G401 (cell line): ENCODE results near the gene ESD. TPM values are rescaled to one million over a fixed set of nuclear protein-coding genes. Genes with fewer than 3 reads are reported as not detected.
A peak's percentile ranks its signal among the peaks of the same experiment; 100 is the strongest.
"Not testable (repeated sequence)": the region's sequence is repeated elsewhere in the genome, so short reads cannot be mapped to it uniquely, and the experiment has no call there.

Source experiments
- DNase-seq: peaks from one replicate; pipeline ENCODE4 v3.0.0-alpha.2; 2015; ENCODE audit warnings: low spot score
- in situ Hi-C: cut with HindIII; loops from 2 replicates; pipeline ENCODE4 v1.10.0; 2016; ENCODE audit warnings: low sequenced_read_pairs, mixed read lengths
- total RNA-seq: library from RNA; depleted of rRNA; stranded (reverse); fragments of >200 nt; shearing (Covaris generic); gene quantifications from 2 replicates; pipeline ENCODE4 v1.2.3, GENCODE V29; 2014; rRNA removed

The ESD gene, protein sequence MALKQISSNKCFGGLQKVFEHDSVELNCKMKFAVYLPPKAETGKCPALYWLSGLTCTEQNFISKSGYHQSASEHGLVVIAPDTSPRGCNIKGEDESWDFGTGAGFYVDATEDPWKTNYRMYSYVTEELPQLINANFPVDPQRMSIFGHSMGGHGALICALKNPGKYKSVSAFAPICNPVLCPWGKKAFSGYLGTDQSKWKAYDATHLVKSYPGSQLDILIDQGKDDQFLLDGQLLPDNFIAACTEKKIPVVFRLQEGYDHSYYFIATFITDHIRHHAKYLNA
- total RNA-seq, result 139 and 142 TPM in 2 replicates

- in situ Hi-C loops, result no loop called here
These were observed at the start of gene ESD for GRCh38 chr13:46796515-46797474. Gene ESD (minus strand): TSS chr13:46797161. CDS start chr13:46791413, 5,748 bp downstream.

GRCh38 chr13:46846726-46847125 is 49.8 kb upstream of the ESD start:
- DNase-seq, result no peak
- in situ Hi-C loops, result no loop called here

More at GRCh38 chr13:46796515-46797474, at the start of gene ESD:
- peak; percentile 94 for DNase-seq

DNA sequence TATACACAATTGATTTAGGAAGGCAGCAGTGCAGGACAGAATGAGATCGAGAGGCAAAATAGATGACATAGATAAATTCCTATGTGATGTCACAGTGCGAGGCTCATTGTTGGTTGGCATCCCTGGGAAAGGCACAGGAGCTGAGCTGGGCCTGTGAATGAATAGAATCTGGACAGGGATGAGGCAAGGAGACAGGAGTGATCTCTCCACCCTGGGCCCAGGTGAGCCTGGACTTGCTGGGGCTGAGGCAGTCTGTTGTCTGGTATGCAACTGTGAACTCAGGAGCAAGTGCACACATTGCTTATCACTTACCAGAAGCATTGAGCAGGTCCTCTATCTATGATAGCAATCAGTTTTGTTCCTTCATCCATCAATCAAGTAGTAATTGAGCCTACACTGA is 48.2 kb upstream of the ESD start:
- in situ Hi-C loops, result no loop called here
- no peak for DNase-seq

- no peak for DNase-seq
- in situ Hi-C loops, result no loop called here
These were observed 47.5 kb upstream of the ESD start for GRCh38 chr13:46844431-46844830.

GRCh38 chr13:46839399-46839798 is 42.4 kb upstream of the ESD start:
- DNase-seq, result no peak
- in situ Hi-C loops, result no loop called here

DNA sequence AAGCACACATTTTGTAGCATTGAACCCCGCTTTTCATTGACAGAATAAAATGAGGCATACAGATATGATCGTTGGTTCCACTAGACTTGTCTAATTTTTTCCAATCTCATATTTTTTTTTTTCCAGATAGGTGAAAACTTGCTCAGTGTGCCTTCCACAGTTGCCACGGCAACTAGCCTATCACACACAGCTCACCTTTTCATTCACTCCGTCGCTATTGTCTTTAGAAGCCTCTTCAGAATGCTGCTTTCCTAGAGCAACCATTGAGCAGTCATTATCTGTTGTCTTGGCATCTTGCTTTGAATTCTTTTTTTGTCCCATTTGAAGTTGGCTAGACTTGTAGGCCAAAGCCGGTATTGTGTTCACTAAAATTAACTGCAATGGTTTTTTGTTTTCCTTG is 37.7 kb upstream of the ESD start:
- in situ Hi-C loops, result no loop called here
- no peak for DNase-seq

DNA sequence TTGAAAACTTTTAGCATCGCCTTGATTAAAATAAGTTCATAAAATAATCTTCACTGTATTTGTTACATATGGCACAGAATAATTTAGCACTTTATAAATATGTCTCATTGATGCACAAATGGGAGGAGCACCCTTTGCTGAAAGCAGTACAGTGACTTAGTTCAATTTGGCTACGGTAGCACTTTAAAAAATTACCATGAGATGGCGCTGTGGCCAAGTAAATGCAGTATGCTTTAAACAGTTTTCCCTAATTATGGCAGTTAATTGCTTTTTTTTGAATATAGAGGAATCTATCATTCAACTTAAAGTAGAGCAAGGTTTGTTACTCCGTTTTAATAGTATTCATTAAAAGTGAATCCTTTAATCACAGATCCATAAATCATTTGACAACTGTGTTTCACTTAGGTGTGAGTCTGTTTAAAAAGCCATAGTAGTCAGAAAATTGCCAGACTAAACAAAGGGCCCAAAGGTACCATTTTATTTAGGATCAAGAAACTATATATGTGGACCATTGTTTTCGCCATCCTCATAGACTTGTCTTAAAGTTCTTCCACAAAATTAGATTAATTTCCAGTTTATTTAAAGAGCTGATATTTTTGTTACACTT is 34.7 kb upstream of the ESD start:
- in situ Hi-C loops, result no loop called here
- peak; percentile 45 for DNase-seq

DNA sequence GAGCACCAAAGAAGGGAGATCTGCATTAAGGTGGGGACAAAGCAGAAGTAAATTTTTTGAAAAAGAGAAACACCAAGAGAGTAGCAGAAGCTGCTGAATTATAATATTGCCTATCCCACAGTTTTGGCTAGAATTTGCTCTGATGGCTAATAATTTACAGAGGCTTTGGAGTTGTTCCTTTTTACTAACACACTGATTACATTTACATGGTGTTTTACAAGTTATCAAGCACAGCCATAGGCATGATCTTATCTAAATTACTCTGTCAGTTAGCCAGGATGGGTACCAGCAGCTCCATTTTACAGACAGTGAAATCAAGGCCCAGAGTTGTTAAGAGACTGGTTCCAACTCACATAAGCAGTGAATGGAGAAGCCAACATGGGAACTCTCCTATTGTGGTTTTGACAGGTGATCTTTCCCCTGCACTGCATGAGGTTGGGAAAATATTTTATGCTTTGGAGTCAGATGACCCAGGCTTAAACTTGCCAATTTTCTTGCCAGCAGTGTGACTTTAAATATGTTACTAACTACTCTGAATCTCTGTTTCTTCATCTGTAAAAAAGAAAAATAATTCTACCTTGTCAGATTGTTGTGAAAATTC is 33.5 kb upstream of the ESD start:
- in situ Hi-C loops, result no loop called here
- DNase-seq, result no peak

DNA sequence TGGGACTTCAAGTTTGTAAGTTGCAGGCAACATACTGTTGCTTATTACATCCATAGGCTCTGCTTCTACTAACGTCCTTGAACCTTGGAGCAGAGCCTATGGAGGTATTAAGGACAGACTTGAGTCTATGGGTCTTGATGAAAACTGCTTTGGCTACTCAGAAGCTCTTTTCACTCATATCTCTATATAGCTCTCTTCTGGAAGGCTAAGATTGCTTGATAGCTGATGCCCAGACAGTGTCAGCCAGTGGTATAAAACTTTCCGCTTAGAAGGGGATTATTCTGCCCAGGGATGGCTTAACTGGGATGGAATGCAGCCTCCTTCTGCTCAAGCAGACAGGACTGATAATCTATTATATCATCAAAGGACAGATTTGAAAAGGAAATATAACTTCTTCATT is 25.6 kb upstream of the ESD start:
- in situ Hi-C loops, result no loop called here
- no peak for DNase-seq

DNA sequence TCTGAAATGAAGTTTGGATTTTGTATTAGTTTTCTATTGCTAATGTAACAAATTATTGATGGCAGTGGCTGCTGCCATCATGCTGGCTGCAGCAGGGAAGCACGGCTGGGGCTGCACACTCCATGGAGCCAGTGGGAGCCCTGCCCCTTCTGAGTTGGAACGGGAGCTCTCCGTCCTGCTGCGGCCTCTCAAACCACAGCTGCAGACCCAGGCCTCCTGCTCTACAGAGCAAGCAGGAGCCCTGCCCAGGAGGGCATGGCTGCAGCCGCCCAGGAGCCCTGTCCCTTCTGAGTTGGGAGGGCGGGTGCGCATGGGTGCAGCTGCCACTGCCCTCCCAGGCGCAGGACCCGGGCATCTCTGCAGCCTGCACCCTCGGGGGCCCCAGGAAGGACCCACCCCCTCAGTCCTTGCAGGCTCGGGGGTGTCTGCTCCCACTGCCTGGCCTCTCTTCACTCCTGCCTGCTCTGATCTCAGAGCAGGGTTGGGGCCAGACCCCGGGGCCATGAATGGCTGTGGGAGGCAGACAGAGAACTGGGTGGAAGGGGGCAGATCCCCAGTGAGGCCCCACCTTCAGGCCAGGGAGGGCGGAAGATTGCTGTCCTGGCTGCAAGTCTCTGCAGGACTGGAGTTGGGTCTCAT is 21.0 kb upstream of the ESD start:
- DNase-seq, result no peak
- in situ Hi-C loops, result no loop called here

DNA sequence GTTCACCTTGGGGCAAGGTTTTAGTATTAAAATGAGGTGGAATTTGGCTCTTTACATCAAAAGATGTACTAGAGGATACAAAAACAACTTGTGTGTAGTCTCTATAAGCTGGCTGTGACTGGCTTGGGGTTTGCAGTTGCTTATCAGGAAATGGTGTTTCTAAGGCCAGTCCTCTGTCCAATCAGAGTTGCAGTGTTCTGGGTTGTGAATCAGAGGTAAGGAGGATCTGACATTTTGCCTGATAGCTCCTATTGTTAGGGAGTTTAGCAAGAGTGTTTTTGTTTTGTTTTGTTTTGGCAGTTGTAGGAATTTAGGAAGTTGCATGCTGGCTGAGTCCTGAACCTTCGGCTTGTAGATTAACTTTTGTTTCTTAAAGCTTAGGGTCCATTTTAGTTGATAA is 20.1 kb upstream of the ESD start:
- in situ Hi-C loops, result no loop called here
- no peak for DNase-seq

DNA sequence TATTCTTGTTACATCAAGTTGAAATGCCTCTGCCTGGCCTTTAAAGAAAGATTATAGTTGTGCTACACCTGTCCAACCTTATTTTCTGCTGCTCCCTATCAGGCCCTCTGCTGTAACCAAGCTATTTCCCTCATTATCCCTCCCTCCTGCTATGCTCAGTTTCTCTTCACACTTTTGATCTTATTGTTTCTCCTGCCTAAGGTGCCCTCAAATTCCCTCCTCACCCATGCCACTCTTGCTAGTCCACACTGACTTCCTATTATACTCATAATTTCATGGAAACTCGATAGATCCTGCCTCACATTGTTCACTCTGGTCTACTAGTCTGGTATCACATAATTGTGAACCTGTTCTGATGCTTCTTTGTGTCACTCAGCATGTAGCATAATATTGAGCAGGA is 19.4 kb upstream of the ESD start:
- in situ Hi-C loops, result no loop called here
- no peak for DNase-seq

GRCh38 chr13:46812301-46812797 is 15.4 kb upstream of the ESD start:
- in situ Hi-C loops, result no loop called here
- no peak for DNase-seq

GRCh38 chr13:46810440-46810839 is 13.5 kb upstream of the ESD start:
- DNase-seq, result no peak
- in situ Hi-C loops, result no loop called here

GRCh38 chr13:46804921-46805320 is 8.0 kb upstream of the ESD start:
- in situ Hi-C loops, DNase-seq: not testable (repeated sequence)

- no peak for DNase-seq
- in situ Hi-C loops, result no loop called here
These were observed 7.4 kb upstream of the ESD start for GRCh38 chr13:46804391-46804815.

DNA sequence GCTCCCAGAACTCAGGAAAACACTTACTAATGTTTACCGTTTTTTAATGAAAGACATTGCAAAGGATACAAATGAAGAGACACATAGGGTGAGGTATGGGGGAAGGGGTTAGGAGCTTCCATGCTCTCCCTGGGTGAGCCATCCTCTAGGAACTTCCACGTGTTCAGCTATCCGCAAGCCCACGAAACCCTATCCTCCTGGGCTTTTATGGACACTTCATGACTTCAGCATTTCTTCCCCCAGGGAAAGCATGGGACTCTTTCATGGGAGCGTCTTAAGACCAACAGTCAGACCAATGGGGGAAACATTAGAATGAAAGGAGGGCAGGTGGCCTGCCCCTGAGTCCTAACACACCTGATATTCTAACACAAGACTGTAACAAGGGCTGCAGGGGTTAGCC is 6.6 kb upstream of the ESD start:
- DNase-seq, result no peak
- in situ Hi-C loops, result no loop called here

DNA sequence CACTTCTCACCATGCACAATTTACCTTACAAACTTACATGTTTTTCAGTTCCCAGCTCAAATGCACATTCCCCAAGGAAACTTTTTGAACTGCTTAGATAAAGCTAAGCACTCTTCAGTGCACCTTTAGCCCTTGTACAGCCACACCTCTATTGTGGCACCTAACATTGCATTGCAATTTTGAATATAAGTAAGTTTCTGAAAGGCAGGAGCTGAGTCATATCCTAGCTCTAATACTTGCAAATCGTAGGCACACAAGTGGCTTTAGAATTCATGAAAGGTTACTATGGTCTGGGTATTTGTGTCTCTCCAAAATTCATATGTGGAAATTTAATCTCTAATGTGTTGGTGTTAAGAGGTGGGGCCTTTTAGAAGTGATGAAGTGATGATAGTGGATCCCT is 4.9 kb upstream of the ESD start:
- DNase-seq, result no peak
- in situ Hi-C loops, result no loop called here

GRCh38 chr13:46799139-46799538 is 2.2 kb upstream of the ESD start:
- no peak for DNase-seq
- in situ Hi-C loops, result no loop called here
